A673 (cell line): ENCODE results near the gene GRIK3. TPM values are rescaled to one million over a fixed set of nuclear protein-coding genes. Genes with fewer than 3 reads are reported as not detected.

ENCODE experiments used
- BruUV-seq: library from RNA; stranded (reverse); fragments of 400-500 nt; replicated peaks from 2 replicates; lab custom pipeline; 2021; lab: Mats Ljungman, UMichigan
- CTCF ChIA-PET: fragments of 300-600 bp; sonication (Branson Sonifier 250); formaldehyde crosslinking; loops from one replicate; lab custom pipeline; 2022; ENCODE audit warnings: antibody characterized with exemption; lab: Charles Lee
- POLR2A ChIA-PET: fragments of 300-600 bp; sonication (Branson Sonifier 250); formaldehyde crosslinking; loops from one replicate; lab custom pipeline; 2022; ENCODE audit warnings: antibody characterized with exemption; ENCODE audit not compliant: low non-redundant PET; lab: Charles Lee
- DNase-seq: peaks from one replicate; pipeline ENCODE4 v3.0.0-alpha.2; 2015; ENCODE audit warnings: low spot score
- H3K27ac ChIP-seq: fragments of 200-600 bp; sonication (generic); 2 replicates; pipeline ENCODE4 v1.5.1; 2016; ENCODE audit warnings: mixed run types, low read depth, mild to moderate bottlenecking, mixed read lengths, antibody characterized with exemption, low read length; ENCODE audit not compliant: poor library complexity, severe bottlenecking
- H3K27me3 ChIP-seq: fragments of 200-600 bp; sonication (generic); replicated peaks from 2 replicates; pipeline ENCODE4 v1.6.1; 2017; ENCODE audit warnings: mixed run types, low read depth, mild to moderate bottlenecking, mixed read lengths, antibody characterized with exemption, low read length; ENCODE audit not compliant: insufficient read depth, poor library complexity
- H3K36me3 ChIP-seq: fragments of 200-600 bp; sonication (generic); 2 replicates; pipeline ENCODE4 v1.6.1; 2016; ENCODE audit warnings: mixed run types, mild to moderate bottlenecking, mixed read lengths, antibody characterized with exemption, low read length; ENCODE audit not compliant: insufficient read depth, poor library complexity, severe bottlenecking
- H3K4me1 ChIP-seq: fragments of 200-600 bp; sonication (generic); 2 replicates; pipeline ENCODE4 v1.6.1; 2017; ENCODE audit warnings: mixed run types, mild to moderate bottlenecking, mixed read lengths, antibody characterized with exemption, low read length; ENCODE audit not compliant: insufficient read depth, poor library complexity, severe bottlenecking
- H3K4me3 ChIP-seq: fragments of 200-600 bp; sonication (generic); 2 replicates; pipeline ENCODE4 v1.5.1; 2016; ENCODE audit warnings: low read depth, mixed run types, mild to moderate bottlenecking, mixed read lengths, low read length; ENCODE audit not compliant: poor library complexity, severe bottlenecking
- H3K9me3 ChIP-seq: fragments of 200-600 bp; sonication (generic); 2 replicates; pipeline ENCODE4 v1.6.1; 2016; ENCODE audit warnings: mixed run types, low read depth, mild to moderate bottlenecking, mixed read lengths, antibody characterized with exemption, low read length; ENCODE audit not compliant: poor library complexity, severe bottlenecking
- CTCF ChIP-seq: fragments of 300-800, 200-600 bp; sonication (generic); conservative IDR thresholded peaks from 2 replicates; pipeline ENCODE4 v1.5.1; 2017; ENCODE audit warnings: low read depth, mild to moderate bottlenecking, antibody characterized with exemption, low read length, moderate library complexity, mixed read lengths
- EZH2 ChIP-seq: fragments of 200-600 bp; sonication (generic); IDR thresholded peaks from 2 replicates; pipeline ENCODE4 v1.6.1; 2017; ENCODE audit warnings: borderline replicate concordance, low read depth, mild to moderate bottlenecking, mixed read lengths, antibody characterized with exemption, low read length; ENCODE audit not compliant: poor library complexity, severe bottlenecking
- intact Hi-C: fragments of 100-400 bp; cut with micrococcal nuclease; formaldehyde crosslinking; loops from one replicate; pipeline ENCODE4 v1.10.0; 2022; ENCODE audit not compliant: unreplicated experiment
- total RNA-seq: library from RNA; stranded (reverse); gene quantifications from 2 replicates; pipeline ENCODE4 v1.2.3, GENCODE V29; 2021

Gene GRIK3
- total RNA-seq, 1 experiment from 2014 or later, result 0.17 TPM

- no peak overlapping the region for H3K27ac ChIP-seq
- ChIA-PET CTCF (no interaction called here), POLR2A (no interaction called here)
- TF ChIP-seq EZH2, result no peak
- TF ChIP-seq CTCF, result no peak
- no TSS peak for BruUV-seq
- H3K36me3 ChIP-seq, result no peaks in the 10 kb centered on the region
- no peak overlapping the region for H3K4me3 ChIP-seq
- no peaks in the 10 kb centered on the region for H3K4me1 ChIP-seq
- H3K27me3 ChIP-seq, result peaks cover 5% of the 10 kb centered on the region
- intact Hi-C loops, result no loop called here
- DNase-seq, result no peak
- H3K9me3 ChIP-seq, result no peaks in the 10 kb centered on the region
These were observed 228.2 kb downstream of the GRIK3 start for GRCh38 chr1:36805979-36806640.

- BruUV-seq, result no TSS peak
- POLR2A ChIA-PET, result no interaction called here
- Histone ChIP-seq H3K4me3 (no peak overlapping the region), H3K9me3 (no peaks in the 10 kb centered on the region), H3K4me1 (no peaks in the 10 kb centered on the region), H3K27me3 (peaks cover 5% of the 10 kb centered on the region), H3K27ac (no peak overlapping the region), H3K36me3 (no peaks in the 10 kb centered on the region)
- intact Hi-C loops, result no loop called here
- CTCF ChIA-PET, result no interaction called here
- DNase-seq, result no peak
- TF ChIP-seq CTCF (no peak), EZH2 (no peak)
These were observed 229.5 kb downstream of the GRIK3 start for GRCh38 chr1:36804669-36805314.

GRCh38 chr1:36803868-36804570, 230.3 kb downstream of the GRIK3 start:
- CTCF ChIA-PET, result no interaction called here
- BruUV-seq, result no TSS peak
- Histone ChIP-seq H3K27me3 (peaks cover 5% of the 10 kb centered on the region), H3K9me3 (no peaks in the 10 kb centered on the region), H3K36me3 (no peaks in the 10 kb centered on the region), H3K4me3 (no peak overlapping the region), H3K4me1 (no peaks in the 10 kb centered on the region), H3K27ac (no peak overlapping the region)
- DNase-seq, result no peak
- POLR2A ChIA-PET, result interaction anchor here (0.6 kb wide), 1 partner anchor 15 kb away, joined by 4 read pairs; no protein-coding TSS in a partner anchor
- TF ChIP-seq EZH2, result no peak
- no peak for TF ChIP-seq CTCF
- intact Hi-C loops, result no loop called here
